HEK293 (cell line): ENCODE data around the gene CSPG4.
A peak's percentile ranks its signal among the peaks of the same experiment; 100 is the strongest.

Experiments used
- KLF1 ChIP-seq: fragments of 450-650 bp; formaldehyde crosslinking; IDR thresholded peaks from 2 replicates; pipeline ENCODE4 v1.5.1; 2016; ENCODE audit warnings: missing biosample characterization, missing genetic modification characterization
- KLF10 ChIP-seq: fragments of 450-650 bp; IDR thresholded peaks from 2 replicates; pipeline ENCODE4 v1.5.1; 2018; ENCODE audit warnings: missing biosample characterization, mild to moderate bottlenecking, missing genetic modification characterization
- MZF1 ChIP-seq: fragments of 450-650 bp; formaldehyde crosslinking; IDR thresholded peaks from 2 replicates; pipeline ENCODE4 v1.5.1; 2017; ENCODE audit warnings: missing biosample characterization, missing genetic modification characterization, borderline replicate concordance
- OSR2 ChIP-seq: fragments of 450-650 bp; formaldehyde crosslinking; IDR thresholded peaks from 2 replicates; pipeline ENCODE4 v1.5.1; 2016; ENCODE audit warnings: missing biosample characterization, missing genetic modification characterization
- PRDM1 ChIP-seq: fragments of 450-650 bp; formaldehyde crosslinking; IDR thresholded peaks from 2 replicates; pipeline ENCODE4; 2016; ENCODE audit warnings: missing biosample characterization, missing genetic modification characterization
- RBAK ChIP-seq: fragments of 450-650 bp; formaldehyde crosslinking; IDR thresholded peaks from 2 replicates; pipeline ENCODE4 v1.5.1; 2016; ENCODE audit warnings: missing biosample characterization, missing genetic modification characterization
- SCRT1 ChIP-seq: fragments of 450-650 bp; formaldehyde crosslinking; IDR thresholded peaks from 2 replicates; pipeline ENCODE4 v1.5.1; 2016; ENCODE audit warnings: missing biosample characterization, missing genetic modification characterization, borderline replicate concordance
- SCRT2 ChIP-seq: fragments of 450-650 bp; formaldehyde crosslinking; IDR thresholded peaks from 2 replicates; pipeline ENCODE4 v1.5.1; 2016; ENCODE audit warnings: missing biosample characterization, missing genetic modification characterization
- SETDB1 ChIP-seq: IDR thresholded peaks from one replicate; pipeline ENCODE4 v1.6.1; 2017; ENCODE audit warnings: mild to moderate bottlenecking, low read length, moderate library complexity, mixed read lengths; ENCODE audit not compliant: insufficient read length
- WT1 ChIP-seq: fragments of 450-650 bp; formaldehyde crosslinking; IDR thresholded peaks from 2 replicates; pipeline ENCODE4 v1.5.1; 2016; ENCODE audit warnings: missing biosample characterization, missing genetic modification characterization
- ZFP37 ChIP-seq: fragments of 450-650 bp; formaldehyde crosslinking; IDR thresholded peaks from 2 replicates; pipeline ENCODE4 v1.5.1; 2016; ENCODE audit warnings: missing biosample characterization, missing genetic modification characterization
- ZNF114 ChIP-seq: fragments of 450-650 bp; formaldehyde crosslinking; IDR thresholded peaks from 2 replicates; pipeline ENCODE4 v1.5.0; 2017; ENCODE audit warnings: missing biosample characterization, missing genetic modification characterization
- ZNF121 ChIP-seq: fragments of 450-650 bp; formaldehyde crosslinking; IDR thresholded peaks from 2 replicates; pipeline ENCODE4 v1.5.1; 2016; ENCODE audit warnings: missing biosample characterization, missing genetic modification characterization
- ZNF133 ChIP-seq: fragments of 450-650 bp; formaldehyde crosslinking; IDR thresholded peaks from 2 replicates; pipeline ENCODE4 v1.5.1; 2016; ENCODE audit warnings: missing biosample characterization, missing genetic modification characterization
- ZNF184 ChIP-seq: fragments of 450-650 bp; IDR thresholded peaks from 2 replicates; pipeline ENCODE4 v1.5.1; 2018; ENCODE audit warnings: missing biosample characterization, mild to moderate bottlenecking, missing genetic modification characterization
- ZNF214 ChIP-seq: fragments of 450-650 bp; formaldehyde crosslinking; IDR thresholded peaks from 2 replicates; pipeline ENCODE4 v1.5.1; 2017; ENCODE audit warnings: missing biosample characterization, mild to moderate bottlenecking, missing genetic modification characterization, borderline replicate concordance
- ZNF23 ChIP-seq: fragments of 450-650 bp; formaldehyde crosslinking; IDR thresholded peaks from 2 replicates; pipeline ENCODE4 v1.5.1; 2016; ENCODE audit warnings: missing biosample characterization, missing genetic modification characterization, borderline replicate concordance
- ZNF248 ChIP-seq: fragments of 450-650 bp; formaldehyde crosslinking; IDR thresholded peaks from 2 replicates; pipeline ENCODE4 v1.5.1; 2017; ENCODE audit warnings: missing biosample characterization, missing genetic modification characterization
- ZNF274 ChIP-seq, 2 experiments: fragments of 200-500 bp in 1 of 2; fragments of 450-650 bp in 1 of 2; sonication (Bioruptor generic) in 1 of 2; formaldehyde crosslinking in 1 of 2; IDR thresholded peaks; 2 replicates each; pipeline versions ENCODE4 v1.5.1 to v1.6.1; 2014 to 2016; ENCODE audit warnings: borderline replicate concordance in 1 of 2, inconsistent platforms in 1 of 2, low read length in 1 of 2, missing biosample characterization in 1 of 2, missing genetic modification characterization in 1 of 2
- ZNF501 ChIP-seq: fragments of 450-650 bp; formaldehyde crosslinking; IDR thresholded peaks from 2 replicates; pipeline ENCODE4 v1.5.1; 2016; ENCODE audit warnings: missing biosample characterization, missing genetic modification characterization
- ZNF561 ChIP-seq: fragments of 450-650 bp; IDR thresholded peaks from 2 replicates; pipeline ENCODE4 v1.5.1; 2018; ENCODE audit warnings: missing biosample characterization, missing genetic modification characterization, borderline replicate concordance
- ZNF610 ChIP-seq: fragments of 450-650 bp; formaldehyde crosslinking; IDR thresholded peaks from 2 replicates; pipeline ENCODE4 v1.5.1; 2016; ENCODE audit warnings: missing biosample characterization, missing genetic modification characterization, borderline replicate concordance
- ZNF670 ChIP-seq: fragments of 450-650 bp; formaldehyde crosslinking; IDR thresholded peaks from 2 replicates; pipeline ENCODE4 v1.5.1; 2016; ENCODE audit warnings: missing biosample characterization, missing genetic modification characterization, low read depth
- ZSCAN16 ChIP-seq: fragments of 450-650 bp; formaldehyde crosslinking; IDR thresholded peaks from 2 replicates; pipeline ENCODE4 v1.5.1; 2016; ENCODE audit warnings: missing biosample characterization, missing genetic modification characterization
- TF ChIP-seq, protein P1 (sequence below): fragments of 450-650 bp; formaldehyde crosslinking; IDR thresholded peaks from 2 replicates; pipeline ENCODE4 v1.5.1; 2017; ENCODE audit warnings: missing biosample characterization, missing genetic modification characterization
- TF ChIP-seq, protein P2 (sequence below): fragments of 450-650 bp; formaldehyde crosslinking; IDR thresholded peaks from 2 replicates; pipeline ENCODE4 v1.5.1; 2016; ENCODE audit warnings: missing biosample characterization, missing genetic modification characterization
- TF ChIP-seq, protein P3 (sequence below): fragments of 450-650 bp; formaldehyde crosslinking; IDR thresholded peaks from 2 replicates; pipeline ENCODE4 v1.5.1; 2016; ENCODE audit warnings: missing biosample characterization, missing genetic modification characterization
- TF ChIP-seq, protein P4 (sequence below): fragments of 450-650 bp; formaldehyde crosslinking; IDR thresholded peaks from 2 replicates; pipeline ENCODE4 v1.5.1; 2016; ENCODE audit warnings: missing biosample characterization, missing genetic modification characterization
- TF ChIP-seq, protein P5 (sequence below): fragments of 450-650 bp; formaldehyde crosslinking; IDR thresholded peaks from 2 replicates; pipeline ENCODE4 v1.5.1; 2016; ENCODE audit warnings: missing biosample characterization, missing genetic modification characterization

The CSPG4 gene

DNA sequence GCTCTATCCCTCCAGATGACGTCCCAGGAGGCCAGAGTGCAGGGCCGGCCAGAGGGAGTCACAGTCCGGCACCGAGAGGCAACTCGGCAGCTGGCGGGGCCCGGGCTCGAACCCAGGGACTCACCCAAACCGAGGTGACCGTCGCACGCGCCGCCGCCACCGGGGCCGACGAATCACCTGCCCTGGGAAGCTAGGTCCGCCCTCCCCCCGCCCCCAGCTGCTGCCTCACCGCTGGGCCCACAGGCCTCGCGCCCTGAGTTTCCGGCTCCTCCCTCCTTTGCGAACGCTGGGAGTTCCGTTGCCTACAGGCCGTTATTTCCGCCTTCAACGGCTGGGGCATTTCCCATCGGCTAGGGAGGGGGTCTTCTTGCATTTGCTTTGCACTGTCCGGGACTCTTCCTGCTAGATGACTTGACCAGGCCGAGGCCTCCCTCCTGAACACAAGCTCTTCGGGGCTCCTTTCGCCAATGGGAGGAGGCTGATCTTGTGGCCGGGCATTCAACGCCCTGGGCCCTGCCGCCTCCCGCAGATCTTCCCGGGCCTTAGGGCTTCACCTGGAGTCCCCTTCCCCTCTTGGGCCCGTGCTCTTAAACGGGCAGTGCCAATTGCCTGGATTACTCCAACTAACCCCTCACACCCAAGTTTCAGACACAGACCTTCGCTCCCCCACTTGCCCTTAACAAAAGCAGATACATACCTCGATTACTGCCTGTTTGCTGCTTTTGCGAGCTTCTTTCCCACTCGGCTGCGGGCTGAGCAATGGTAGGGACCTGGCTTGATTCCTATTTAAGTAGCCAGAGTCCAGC is 86.9 kb downstream of the CSPG4 start, which contains the start of gene SNUPN (continued):
- TF ChIP-seq, protein P1, sequence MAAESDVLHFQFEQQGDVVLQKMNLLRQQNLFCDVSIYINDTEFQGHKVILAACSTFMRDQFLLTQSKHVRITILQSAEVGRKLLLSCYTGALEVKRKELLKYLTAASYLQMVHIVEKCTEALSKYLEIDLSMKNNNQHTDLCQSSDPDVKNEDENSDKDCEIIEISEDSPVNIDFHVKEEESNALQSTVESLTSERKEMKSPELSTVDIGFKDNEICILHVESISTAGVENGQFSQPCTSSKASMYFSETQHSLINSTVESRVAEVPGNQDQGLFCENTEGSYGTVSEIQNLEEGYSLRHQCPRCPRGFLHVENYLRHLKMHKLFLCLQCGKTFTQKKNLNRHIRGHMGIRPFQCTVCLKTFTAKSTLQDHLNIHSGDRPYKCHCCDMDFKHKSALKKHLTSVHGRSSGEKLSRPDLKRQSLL (tag by site-specific recombination), result no peak
- TF ChIP-seq SETDB1 (no peak), OSR2 (no peak; the same call in 1 of the 2 replicates), ZSCAN16 (tag by site-specific recombination) (no peak), ZNF670 (tag by site-specific recombination) (no peak), ZNF121 (peak; percentile 68), ZNF561 (tag by site-specific recombination) (peak; percentile 67), WT1 (tag by site-specific recombination) (peak; percentile 88), ZNF214 (tag by site-specific recombination) (no peak), SCRT1 (tag by site-specific recombination) (no peak), PRDM1 (tag by site-specific recombination) (no peak), MZF1 (tag by site-specific recombination) (peak; percentile 89; the same call in 1 of the 2 replicates), ZNF114 (no peak), ZNF610 (peak; percentile 51; the same call in 1 of the 2 replicates), ZNF184 (tag by site-specific recombination) (0 out of 2 replicates have a peak, but pooled peaks have one; percentile 4), ZNF501 (tag by site-specific recombination) (peak; percentile 95), KLF1 (peak; percentile 87), ZFP37 (peak; percentile 98), SCRT2 (tag by site-specific recombination) (peak; percentile 67; the same call in 1 of the 2 replicates), RBAK (tag by site-specific recombination) (no peak), ZNF23 (tag by site-specific recombination) (no peak), KLF10 (tag by site-specific recombination) (peak; percentile 97), ZNF248 (tag by site-specific recombination) (no peak), ZNF274 (IDR thresholded peaks at IDR 0.05; ENCODE audit: low read length) (no peak), ZNF274 (tag by site-specific recombination; IDR thresholded peaks at IDR 0.05; ENCODE audit: borderline replicate concordance) (no peak), ZNF133 (tag by site-specific recombination) (no peak)
- TF ChIP-seq, protein P2, sequence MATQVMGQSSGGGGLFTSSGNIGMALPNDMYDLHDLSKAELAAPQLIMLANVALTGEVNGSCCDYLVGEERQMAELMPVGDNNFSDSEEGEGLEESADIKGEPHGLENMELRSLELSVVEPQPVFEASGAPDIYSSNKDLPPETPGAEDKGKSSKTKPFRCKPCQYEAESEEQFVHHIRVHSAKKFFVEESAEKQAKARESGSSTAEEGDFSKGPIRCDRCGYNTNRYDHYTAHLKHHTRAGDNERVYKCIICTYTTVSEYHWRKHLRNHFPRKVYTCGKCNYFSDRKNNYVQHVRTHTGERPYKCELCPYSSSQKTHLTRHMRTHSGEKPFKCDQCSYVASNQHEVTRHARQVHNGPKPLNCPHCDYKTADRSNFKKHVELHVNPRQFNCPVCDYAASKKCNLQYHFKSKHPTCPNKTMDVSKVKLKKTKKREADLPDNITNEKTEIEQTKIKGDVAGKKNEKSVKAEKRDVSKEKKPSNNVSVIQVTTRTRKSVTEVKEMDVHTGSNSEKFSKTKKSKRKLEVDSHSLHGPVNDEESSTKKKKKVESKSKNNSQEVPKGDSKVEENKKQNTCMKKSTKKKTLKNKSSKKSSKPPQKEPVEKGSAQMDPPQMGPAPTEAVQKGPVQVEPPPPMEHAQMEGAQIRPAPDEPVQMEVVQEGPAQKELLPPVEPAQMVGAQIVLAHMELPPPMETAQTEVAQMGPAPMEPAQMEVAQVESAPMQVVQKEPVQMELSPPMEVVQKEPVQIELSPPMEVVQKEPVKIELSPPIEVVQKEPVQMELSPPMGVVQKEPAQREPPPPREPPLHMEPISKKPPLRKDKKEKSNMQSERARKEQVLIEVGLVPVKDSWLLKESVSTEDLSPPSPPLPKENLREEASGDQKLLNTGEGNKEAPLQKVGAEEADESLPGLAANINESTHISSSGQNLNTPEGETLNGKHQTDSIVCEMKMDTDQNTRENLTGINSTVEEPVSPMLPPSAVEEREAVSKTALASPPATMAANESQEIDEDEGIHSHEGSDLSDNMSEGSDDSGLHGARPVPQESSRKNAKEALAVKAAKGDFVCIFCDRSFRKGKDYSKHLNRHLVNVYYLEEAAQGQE (tag by site-specific recombination), result 0 out of 2 replicates have a peak, but pooled peaks have one; percentile 11
- TF ChIP-seq, protein P3, sequence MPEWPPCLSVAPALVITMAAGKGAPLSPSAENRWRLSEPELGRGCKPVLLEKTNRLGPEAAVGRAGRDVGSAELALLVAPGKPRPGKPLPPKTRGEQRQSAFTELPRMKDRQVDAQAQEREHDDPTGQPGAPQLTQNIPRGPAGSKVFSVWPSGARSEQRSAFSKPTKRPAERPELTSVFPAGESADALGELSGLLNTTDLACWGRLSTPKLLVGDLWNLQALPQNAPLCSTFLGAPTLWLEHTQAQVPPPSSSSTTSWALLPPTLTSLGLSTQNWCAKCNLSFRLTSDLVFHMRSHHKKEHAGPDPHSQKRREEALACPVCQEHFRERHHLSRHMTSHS (tag by site-specific recombination), result no peak
- TF ChIP-seq, protein P4, sequence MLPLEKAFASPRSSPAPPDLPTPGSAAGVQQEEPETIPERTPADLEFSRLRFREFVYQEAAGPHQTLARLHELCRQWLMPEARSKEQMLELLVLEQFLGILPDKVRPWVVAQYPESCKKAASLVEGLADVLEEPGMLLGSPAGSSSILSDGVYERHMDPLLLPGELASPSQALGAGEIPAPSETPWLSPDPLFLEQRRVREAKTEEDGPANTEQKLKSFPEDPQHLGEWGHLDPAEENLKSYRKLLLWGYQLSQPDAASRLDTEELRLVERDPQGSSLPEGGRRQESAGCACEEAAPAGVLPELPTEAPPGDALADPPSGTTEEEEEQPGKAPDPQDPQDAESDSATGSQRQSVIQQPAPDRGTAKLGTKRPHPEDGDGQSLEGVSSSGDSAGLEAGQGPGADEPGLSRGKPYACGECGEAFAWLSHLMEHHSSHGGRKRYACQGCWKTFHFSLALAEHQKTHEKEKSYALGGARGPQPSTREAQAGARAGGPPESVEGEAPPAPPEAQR, result peak; percentile 39; the same call in 1 of the 2 replicates
- TF ChIP-seq, protein P5, sequence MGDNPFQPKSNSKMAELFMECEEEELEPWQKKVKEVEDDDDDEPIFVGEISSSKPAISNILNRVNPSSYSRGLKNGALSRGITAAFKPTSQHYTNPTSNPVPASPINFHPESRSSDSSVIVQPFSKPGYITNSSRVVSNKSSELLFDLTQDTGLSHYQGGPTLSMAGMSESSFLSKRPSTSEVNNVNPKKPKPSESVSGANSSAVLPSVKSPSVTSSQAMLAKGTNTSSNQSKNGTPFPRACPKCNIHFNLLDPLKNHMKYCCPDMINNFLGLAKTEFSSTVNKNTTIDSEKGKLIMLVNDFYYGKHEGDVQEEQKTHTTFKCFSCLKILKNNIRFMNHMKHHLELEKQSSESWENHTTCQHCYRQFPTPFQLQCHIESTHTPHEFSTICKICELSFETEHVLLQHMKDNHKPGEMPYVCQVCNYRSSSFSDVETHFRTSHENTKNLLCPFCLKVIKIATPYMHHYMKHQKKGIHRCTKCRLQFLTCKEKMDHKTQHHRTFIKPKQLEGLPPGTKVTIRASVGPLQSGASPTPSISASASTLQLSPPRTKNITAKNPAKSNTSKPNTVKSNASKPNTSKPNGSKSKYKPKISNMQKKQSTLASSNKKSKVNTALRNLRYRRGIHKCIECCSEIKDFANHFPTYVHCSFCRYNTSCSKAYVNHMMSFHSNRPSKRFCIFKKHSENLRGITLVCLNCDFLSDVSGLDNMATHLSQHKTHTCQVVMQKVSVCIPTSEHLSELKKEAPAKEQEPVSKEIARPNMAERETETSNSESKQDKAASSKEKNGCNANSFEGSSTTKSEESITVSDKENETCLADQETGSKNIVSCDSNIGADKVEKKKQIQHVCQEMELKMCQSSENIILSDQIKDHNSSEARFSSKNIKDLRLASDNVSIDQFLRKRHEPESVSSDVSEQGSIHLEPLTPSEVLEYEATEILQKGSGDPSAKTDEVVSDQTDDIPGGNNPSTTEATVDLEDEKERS (tag by site-specific recombination), result no peak; the same call in 1 of the 2 replicates
